Right atrium auricular region (tissue), 2 donors: ENCODE measurements around the gene SLC66A2. TPM values are rescaled to one million over a fixed set of nuclear protein-coding genes. Genes with fewer than 3 reads are reported as not detected.

Experiments
- DNase-seq: peaks from one replicate; pipeline ENCODE4 v3.0.0-alpha.2; 2019; ENCODE audit warnings: low spot score
- H3K27ac ChIP-seq, 2 donors: fragments of 200-600 bp; sonication (generic); 1 replicate in 1 of 2; 2 replicates in 1 of 2; pipeline ENCODE4 v1.5.1; 2016 to 2019
- H3K27me3 ChIP-seq, 2 donors: fragments of 200-600 bp; sonication (generic); one replicate each; pipeline versions ENCODE4 v1.5.1 to v1.6.0; 2017 to 2019
- H3K36me3 ChIP-seq: fragments of 200-600 bp; sonication (generic); one replicate; pipeline ENCODE4 v1.5.1; 2016
- H3K4me1 ChIP-seq, 2 donors: fragments of 200-600 bp; sonication (generic); one replicate each; pipeline versions ENCODE4 v1.5.1 to v1.6.0; 2017 to 2019
- H3K4me3 ChIP-seq, 2 donors: fragments of 200-600 bp; sonication (generic); 1 replicate in 1 of 2; 2 replicates in 1 of 2; pipeline ENCODE4 v1.5.1; 2017 to 2019; ENCODE audit warnings: mild to moderate bottlenecking in 1 of 2, moderate library complexity in 1 of 2
- H3K9me3 ChIP-seq, 2 donors: fragments of 200-600 bp; sonication (generic); one replicate each; pipeline ENCODE4 v1.5.1; 2019
- total RNA-seq, 2 donors: library from RNA; depleted of rRNA; stranded (reverse); fragments of >200 nt; gene quantifications; one replicate each; pipeline ENCODE4 v1.1.0, GENCODE V29; 2016
- TF ChIP-seq, protein P1 (sequence below), 2 donors: fragments of 200-600 bp; sonication (generic); IDR thresholded peaks; one replicate each; pipeline ENCODE4 v1.5.1; 2019; ENCODE audit warnings: antibody characterized with exemption in 2 of 2

SLC66A2 gene
- total RNA-seq, 2 donors from 2014 or later: 21.4 to 22.9 TPM

DNA sequence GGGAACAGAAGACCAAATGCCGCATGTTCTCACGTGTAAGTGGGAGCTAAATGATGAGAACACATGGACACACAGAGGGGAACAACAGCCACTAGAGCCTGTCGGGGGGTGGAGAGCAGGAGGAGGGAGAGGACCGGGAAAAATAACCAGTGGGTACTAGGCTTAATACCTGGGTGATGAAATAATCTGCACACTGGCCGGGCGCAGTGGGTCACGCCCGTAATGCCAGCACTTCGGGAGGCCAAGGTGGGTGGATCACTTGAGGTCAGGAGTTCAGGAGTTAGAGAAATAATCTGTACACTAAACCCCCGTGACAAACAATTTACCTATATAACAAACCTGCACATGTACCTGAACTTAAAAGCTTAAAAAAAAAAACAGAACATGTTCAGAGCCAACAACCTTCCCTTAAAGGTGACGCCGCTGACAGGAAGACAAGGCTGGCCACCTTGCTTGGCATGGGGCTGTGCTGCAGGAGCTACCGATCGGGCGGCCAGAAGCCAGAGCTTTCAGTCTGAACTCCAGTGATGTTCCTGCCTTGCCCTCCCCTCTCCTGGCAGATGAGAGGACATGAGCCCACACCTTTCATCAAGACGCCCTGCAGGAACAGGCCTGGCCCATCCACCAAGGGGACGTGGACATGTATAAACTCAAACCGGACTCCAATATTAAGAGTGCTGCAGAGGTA is 11.2 kb downstream of the SLC66A2 start:
- H3K27ac ChIP-seq: no peak overlapping the region
- peaks cover 34% of the 10 kb centered on the region for H3K36me3 ChIP-seq
- DNase-seq: no peak
- H3K27me3 ChIP-seq: no peaks in the 10 kb centered on the region
- TF ChIP-seq, protein P1, sequence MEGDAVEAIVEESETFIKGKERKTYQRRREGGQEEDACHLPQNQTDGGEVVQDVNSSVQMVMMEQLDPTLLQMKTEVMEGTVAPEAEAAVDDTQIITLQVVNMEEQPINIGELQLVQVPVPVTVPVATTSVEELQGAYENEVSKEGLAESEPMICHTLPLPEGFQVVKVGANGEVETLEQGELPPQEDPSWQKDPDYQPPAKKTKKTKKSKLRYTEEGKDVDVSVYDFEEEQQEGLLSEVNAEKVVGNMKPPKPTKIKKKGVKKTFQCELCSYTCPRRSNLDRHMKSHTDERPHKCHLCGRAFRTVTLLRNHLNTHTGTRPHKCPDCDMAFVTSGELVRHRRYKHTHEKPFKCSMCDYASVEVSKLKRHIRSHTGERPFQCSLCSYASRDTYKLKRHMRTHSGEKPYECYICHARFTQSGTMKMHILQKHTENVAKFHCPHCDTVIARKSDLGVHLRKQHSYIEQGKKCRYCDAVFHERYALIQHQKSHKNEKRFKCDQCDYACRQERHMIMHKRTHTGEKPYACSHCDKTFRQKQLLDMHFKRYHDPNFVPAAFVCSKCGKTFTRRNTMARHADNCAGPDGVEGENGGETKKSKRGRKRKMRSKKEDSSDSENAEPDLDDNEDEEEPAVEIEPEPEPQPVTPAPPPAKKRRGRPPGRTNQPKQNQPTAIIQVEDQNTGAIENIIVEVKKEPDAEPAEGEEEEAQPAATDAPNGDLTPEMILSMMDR (IDR thresholded peaks at IDR 0.05): no peak
- no peak overlapping the region for H3K4me3 ChIP-seq
- H3K4me1 ChIP-seq: peaks cover 0 to 33% of the 10 kb centered on the region in 2 donors
- H3K9me3 ChIP-seq: no peaks in the 10 kb centered on the region

DNA sequence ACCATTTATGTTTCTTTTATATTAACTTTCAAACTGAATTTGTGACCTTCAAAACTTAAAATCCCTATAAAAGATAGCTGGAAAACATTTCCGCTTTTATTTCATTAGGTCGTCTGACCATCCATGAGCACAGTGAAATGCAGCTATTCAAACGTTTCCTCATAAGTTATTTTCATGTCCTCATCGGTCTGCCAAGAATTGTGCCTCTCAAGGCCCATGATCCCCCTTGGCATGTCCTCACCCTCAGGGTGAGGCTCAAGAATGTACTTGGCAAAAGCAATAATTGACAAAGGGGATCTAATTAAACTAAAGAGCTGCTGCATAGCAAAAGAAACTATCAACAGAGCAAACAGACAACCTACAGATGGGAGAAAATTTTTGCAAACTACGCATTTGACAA is 12.4 kb downstream of the SLC66A2 start:
- H3K27me3 ChIP-seq: no peaks in the 10 kb centered on the region
- no peaks in the 10 kb centered on the region for H3K9me3 ChIP-seq
- no peak for DNase-seq
- peaks cover 0 to 33% of the 10 kb centered on the region in 2 donors for H3K4me1 ChIP-seq
- H3K36me3 ChIP-seq: peaks cover 39% of the 10 kb centered on the region
- H3K27ac ChIP-seq: no peak overlapping the region
- no peak overlapping the region for H3K4me3 ChIP-seq
- TF ChIP-seq, protein P1 (IDR thresholded peaks at IDR 0.05): no peak

DNA sequence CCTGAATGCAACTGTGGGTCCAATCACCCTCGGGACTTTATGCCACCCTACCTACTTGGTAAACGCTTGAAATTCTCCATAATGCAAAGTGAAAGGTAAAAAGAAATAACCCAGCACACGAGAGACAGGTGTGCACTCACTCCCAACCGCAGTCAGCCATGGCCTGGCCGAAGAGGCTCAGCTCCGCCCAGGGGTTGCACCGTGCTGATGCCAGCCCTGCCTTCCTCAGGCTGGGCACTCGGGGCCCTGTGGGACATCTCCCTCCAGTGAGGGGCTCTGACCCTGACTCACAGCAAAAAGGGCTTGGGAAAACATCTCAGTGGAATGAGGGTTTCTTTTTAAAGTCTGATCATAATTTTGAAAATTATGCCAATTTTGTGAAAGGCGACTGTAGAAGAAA is 13.3 kb downstream of the SLC66A2 start:
- Histone ChIP-seq H3K36me3 (peaks cover 39% of the 10 kb centered on the region), H3K4me1 (peaks cover 0 to 31% of the 10 kb centered on the region in 2 donors), H3K27ac (no peak overlapping the region), H3K27me3 (no peaks in the 10 kb centered on the region), H3K9me3 (peaks cover 0 to 3% of the 10 kb centered on the region in 2 donors), H3K4me3 (no peak overlapping the region)
- no peak for DNase-seq
- TF ChIP-seq, protein P1 (IDR thresholded peaks at IDR 0.05): no peak

DNA sequence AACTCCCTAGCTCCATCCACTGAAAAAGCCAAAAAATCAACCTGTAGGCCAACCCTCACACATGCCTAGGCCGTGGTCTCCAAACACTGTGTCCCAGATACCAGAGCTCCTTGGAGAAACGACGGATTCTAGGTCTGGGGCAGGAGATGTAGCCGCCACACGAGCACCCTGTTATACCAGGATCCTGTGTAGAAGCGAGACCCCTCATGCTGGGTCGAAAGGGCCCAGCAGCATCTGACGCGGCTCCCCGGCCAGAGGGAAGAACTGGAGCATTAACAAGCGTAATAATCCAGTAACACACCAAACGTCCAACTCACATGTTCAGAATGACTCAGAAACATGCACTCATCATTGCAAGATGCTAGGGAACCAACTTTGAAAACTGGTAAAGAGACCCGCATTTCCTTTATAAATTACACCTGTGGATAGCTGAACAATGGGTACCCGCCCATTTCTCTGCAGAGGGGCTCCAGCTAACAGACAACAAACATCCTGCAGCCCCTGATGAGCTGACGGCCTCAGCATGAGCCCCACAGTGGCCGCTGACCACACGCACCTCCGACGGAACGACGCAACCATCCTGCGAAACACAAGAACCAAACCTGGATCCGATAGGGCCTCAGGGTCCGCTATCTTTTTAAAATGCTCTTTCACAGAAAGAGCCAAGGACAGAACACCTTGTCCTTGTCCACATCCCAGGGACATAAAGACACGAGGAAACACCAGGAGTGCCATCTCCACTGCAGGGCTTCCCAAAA is 14.2 kb downstream of the SLC66A2 start:
- Histone ChIP-seq H3K9me3 (peaks cover 0 to 10% of the 10 kb centered on the region in 2 donors), H3K4me3 (no peak overlapping the region), H3K27ac (no peak overlapping the region), H3K4me1 (peaks cover 0 to 24% of the 10 kb centered on the region in 2 donors), H3K27me3 (no peaks in the 10 kb centered on the region), H3K36me3 (peaks cover 32% of the 10 kb centered on the region)
- TF ChIP-seq, protein P1 (IDR thresholded peaks at IDR 0.05): no peak
- no peak for DNase-seq

DNA sequence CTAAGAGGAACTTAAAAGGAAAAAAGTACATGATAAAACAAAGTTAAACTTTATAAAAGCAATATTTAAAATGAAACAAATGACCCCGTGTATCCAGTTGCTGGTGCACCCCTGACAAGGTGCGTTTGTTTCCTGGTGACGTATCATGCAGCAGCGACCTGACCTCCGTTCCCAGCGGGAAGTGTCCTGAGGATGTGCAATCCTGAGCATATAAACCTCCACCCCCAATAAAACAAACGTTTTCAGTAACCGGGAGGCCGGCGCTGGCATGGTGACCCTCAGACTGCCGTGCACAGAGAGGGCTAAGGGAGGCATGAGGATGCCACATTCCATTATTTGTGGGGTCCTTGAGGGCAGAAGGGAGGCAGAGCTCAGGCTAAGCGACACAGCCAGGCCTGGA is 14.8 kb downstream of the SLC66A2 start:
- no peak overlapping the region for H3K4me3 ChIP-seq

More for the DNA sequence above, 14.8 kb downstream of the SLC66A2 start:
- H3K27me3 ChIP-seq: no peaks in the 10 kb centered on the region
- no peak for DNase-seq
- peaks cover 0 to 24% of the 10 kb centered on the region in 2 donors for H3K4me1 ChIP-seq
- TF ChIP-seq, protein P1 (IDR thresholded peaks at IDR 0.05): no peak
- H3K9me3 ChIP-seq: peaks cover 0 to 17% of the 10 kb centered on the region in 2 donors
- H3K27ac ChIP-seq: no peak overlapping the region
- H3K36me3 ChIP-seq: peaks cover 26% of the 10 kb centered on the region
